GM12878 (cell line): Measurements from ENCODE around the gene CKS1B.

Experiments used
- BACH1 ChIP-seq: fragments of 450-650 bp; IDR thresholded peaks from 2 replicates; pipeline ENCODE4 v1.6.1; 2017; ENCODE audit warnings: mild to moderate bottlenecking, borderline replicate concordance
- ETV6 ChIP-seq, 2 experiments: fragments of 450-650 bp in 1 of 2; IDR thresholded peaks in 1 of 2; conservative IDR thresholded peaks in 1 of 2; 2 replicates each; pipeline ENCODE4 v1.6.1; 2014; ENCODE audit warnings: antibody characterized with exemption in 1 of 2, borderline replicate concordance in 1 of 2, low read depth in 1 of 2, mild to moderate bottlenecking in 1 of 2, moderate library complexity in 1 of 2
- HCFC1 ChIP-seq: fragments of 150-350 bp; IDR thresholded peaks from 2 replicates; pipeline ENCODE4 v1.6.1; 2014; ENCODE audit warnings: low read length
- POLR2AphosphoS5 ChIP-seq: IDR thresholded peaks from 2 replicates; pipeline ENCODE4 v1.6.1; 2011; ENCODE audit warnings: mild to moderate bottlenecking, low read length, inconsistent platforms
- SMC3 ChIP-seq: IDR thresholded peaks from 2 replicates; pipeline ENCODE4 v1.6.1; 2011; ENCODE audit warnings: low read length, improper control_type of control experiment, borderline replicate concordance
- SP1 ChIP-seq: IDR thresholded peaks from one replicate; pipeline ENCODE4 v1.6.1; 2011; ENCODE audit warnings: low read depth, low read length
- YY1 ChIP-seq: IDR thresholded peaks from 2 replicates; pipeline ENCODE4 v1.6.1; 2011; ENCODE audit warnings: low read depth, mild to moderate bottlenecking, low read length
- ZNF274 ChIP-seq: IDR thresholded peaks from one replicate; pipeline ENCODE4 v1.8.0; 2011; ENCODE audit not compliant: insufficient read length, insufficient read depth

DNA sequence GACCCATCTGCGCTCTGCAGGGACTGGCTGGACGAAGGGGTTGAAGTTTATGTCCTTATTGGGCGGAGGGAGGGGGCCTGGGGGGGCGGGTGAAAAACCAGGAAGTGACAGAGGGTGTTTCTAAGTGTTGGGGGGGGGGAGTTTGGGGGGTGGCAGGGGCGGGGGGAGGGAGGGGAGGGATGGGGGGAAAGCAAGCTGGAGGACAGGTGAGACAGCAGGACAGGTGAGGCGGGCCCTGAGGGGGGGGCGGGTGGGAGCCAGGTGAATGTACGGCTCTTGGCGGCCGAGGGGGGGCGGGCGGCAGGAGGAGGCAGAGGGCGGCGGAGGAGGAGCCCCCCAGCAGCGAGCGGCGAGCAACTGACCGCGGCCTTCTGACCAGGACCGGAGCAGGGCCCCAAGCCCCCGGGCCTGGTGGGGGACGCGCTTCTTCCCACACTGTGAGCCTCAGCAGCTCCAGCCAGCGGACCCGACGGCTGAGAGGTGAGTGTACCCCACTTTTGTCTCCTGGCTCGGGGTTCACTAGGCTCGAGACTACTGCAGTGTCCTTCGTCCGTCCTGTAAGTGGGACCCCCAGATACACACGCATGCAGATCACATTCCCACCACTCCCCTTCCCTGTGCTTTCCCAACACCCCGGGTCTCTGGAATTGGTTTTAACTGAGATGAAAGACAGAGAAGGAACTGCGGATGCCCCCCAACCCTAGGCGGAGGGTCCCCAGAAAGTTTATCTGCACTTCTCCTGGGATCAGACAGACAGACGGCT lies 28.2 kb downstream of the CKS1B start, which contains the start of gene ZBTB7B:
- TF ChIP-seq SMC3: no peak
- TF ChIP-seq POLR2AphosphoS5: no peak
- TF ChIP-seq ZNF274: no peak
- no peak for TF ChIP-seq HCFC1
- TF ChIP-seq SP1: no peak
- TF ChIP-seq ETV6 (conservative IDR thresholded peaks at IDR 0.05 in 1 of 2, IDR thresholded peaks at IDR 0.05 in 1 of 2; ENCODE audit: borderline replicate concordance in 1 of 2, low read depth in 1 of 2): no peak
- no peak for TF ChIP-seq YY1
- TF ChIP-seq BACH1: no peak
